HTR-8/SVneo (cell line): ENCODE results near the gene GLIPR1.
A peak's percentile ranks its signal among the peaks of the same experiment; 100 is the strongest.
"Not testable (repeated sequence)": the region's sequence is repeated elsewhere in the genome, so short reads cannot be mapped to it uniquely, and the experiment has no call there.

Experiments
- DNase-seq: peaks from one replicate; pipeline ENCODE4 v3.0.0; 2011; ENCODE audit warnings: low spot score, mixed read lengths; ENCODE audit not compliant: insufficient read length
- FAIRE-seq: peaks from 2 replicates; lab custom pipeline; 2011; peaks lifted over from hg19 to GRCh38; lab: Jason Lieb, UNC

GLIPR1 gene

DNA sequence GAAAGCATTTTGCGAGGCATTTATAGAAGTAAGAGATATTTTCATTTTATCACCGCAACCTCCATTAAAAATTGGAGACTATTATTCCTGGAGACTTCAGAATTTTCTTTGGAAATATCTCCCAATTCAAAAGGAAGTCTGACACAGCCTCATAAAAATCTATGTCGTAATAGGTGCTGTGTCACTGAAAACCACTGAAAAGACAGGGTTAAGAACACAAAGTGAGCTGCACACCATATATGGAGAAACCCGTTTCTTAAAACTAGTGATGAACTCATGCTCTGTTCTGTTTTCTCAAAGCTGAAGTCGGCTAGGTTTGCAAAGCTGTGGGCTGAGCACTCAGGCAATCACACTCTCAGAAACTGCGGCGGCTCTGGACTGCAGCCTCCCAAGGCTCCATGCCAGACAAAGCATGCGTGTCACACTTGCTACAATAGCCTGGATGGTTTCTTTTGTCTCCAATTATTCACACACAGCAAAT lies at the start of gene GLIPR1:
Gene GLIPR1, plus strand, starts transcription at position 287 of the 481 bp plus-strand sequence. Its CDS starts 126 bp downstream, at position 413.
- FAIRE-seq (peak; percentile 72), DNase-seq (peak; percentile 63)

DNA sequence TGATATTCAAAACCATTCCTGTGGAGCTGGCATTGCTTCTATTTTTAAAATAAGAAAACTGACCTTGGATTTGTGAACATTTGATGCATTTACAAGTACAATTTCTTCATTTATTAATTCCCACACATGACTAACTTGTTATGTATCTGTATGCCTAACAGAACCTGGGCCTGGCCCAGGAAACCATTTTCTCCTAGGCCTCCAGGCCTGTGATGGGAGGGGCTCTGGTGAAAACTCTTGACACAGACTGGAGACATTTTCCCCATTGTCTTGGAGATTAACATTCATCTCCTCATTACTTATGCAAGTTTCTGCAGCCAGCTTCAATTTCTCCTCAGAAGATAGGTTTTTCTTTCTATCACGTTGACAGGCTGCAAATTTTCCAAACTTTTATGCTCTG lies 47.6 kb upstream of the GLIPR1 start:
- DNase-seq (no peak), FAIRE-seq (no peak)

DNA sequence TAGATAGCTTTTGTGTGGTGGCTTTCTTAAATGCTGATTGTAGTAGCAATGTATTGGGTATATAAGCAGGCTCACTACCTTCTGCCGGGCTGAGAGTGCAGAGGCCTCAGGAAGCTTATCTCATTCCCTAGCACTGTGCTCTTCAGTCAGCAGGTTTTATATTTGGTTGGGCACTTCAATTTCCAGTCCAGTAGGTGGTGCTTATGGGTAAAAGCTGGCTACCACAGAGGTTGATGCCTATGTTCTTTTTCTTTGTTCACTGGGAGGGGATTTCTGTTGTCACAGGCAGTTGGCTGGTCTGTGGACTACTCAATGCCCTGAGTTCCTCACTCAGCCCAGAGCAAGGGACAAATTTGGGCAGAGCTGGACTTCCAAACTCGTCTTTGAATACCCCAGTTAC lies 43.0 kb upstream of the GLIPR1 start:
- DNase-seq, result no peak
- FAIRE-seq, result no peak

- no peak for DNase-seq
- no peak for FAIRE-seq
Measured at GRCh38 chr12:75438059-75438754, 42.3 kb upstream of the GLIPR1 start.

- DNase-seq, result no peak
- no peak for FAIRE-seq
Measured at GRCh38 chr12:75439048-75439447, 41.5 kb upstream of the GLIPR1 start.

DNA sequence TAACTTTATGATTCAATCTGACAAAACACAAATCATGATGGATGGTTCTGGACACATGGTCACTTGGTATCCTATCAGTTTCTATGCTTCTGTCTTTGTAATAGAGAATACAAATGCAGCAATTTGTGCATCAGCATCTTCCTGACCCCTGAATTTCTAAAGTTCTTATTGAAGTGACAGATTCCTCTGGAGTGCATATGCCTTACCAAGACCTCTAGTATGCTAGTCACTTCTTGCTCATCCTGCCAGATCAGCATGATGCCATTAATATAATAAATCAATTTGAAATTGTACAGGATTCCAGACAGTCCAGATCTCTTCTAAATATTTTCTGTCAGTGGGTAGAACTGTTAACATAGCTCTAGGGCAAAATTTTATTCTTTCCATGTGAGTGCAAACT lies 40.6 kb upstream of the GLIPR1 start:
- no peak for FAIRE-seq
- no peak for DNase-seq

DNA sequence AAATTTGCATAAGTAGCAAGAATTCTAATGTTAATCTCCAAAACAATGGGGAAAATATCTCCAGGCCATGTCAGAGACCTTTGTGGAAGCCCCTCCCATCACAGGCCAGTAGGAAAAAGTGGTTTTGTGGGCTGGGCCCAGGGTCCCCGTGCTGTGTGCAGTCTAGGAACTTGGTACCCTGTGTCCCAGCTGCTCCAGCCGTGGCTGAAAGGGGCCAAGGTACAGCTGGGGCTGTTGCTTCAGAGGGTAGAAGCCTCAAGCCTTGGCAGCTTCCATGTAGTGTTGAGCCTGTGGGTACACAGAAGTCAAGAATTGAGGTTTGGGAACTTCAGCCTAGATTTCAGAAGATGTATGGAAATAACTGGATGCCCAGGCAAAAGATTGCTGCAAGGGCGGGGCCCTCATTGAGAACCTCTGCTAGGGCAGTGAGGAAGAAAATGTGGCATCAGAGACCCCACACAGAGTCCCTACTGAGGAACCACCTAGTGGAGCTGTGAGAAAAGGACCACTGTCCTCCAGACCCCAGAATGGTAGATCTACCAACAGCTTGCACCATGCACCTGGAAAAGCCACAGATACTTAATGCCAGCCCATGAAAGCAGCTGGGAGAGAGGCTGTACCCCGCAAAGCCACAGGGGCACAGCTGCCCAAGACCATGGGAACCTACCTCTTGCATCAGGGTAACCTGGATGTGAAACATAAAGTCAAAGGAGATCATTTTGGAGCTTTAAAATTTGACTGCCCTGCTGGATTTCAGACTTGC lies 38.7 kb upstream of the GLIPR1 start:
- DNase-seq, FAIRE-seq: not testable (repeated sequence)

- DNase-seq, FAIRE-seq: not testable (repeated sequence)
Measured at GRCh38 chr12:75442454-75442853, 38.1 kb upstream of the GLIPR1 start.

- FAIRE-seq, result no peak
- DNase-seq, result no peak
Measured at GRCh38 chr12:75443709-75444108, 36.8 kb upstream of the GLIPR1 start.

GRCh38 chr12:75444429-75445136 lies 36.0 kb upstream of the GLIPR1 start:
- FAIRE-seq (no peak), DNase-seq (no peak)

DNA sequence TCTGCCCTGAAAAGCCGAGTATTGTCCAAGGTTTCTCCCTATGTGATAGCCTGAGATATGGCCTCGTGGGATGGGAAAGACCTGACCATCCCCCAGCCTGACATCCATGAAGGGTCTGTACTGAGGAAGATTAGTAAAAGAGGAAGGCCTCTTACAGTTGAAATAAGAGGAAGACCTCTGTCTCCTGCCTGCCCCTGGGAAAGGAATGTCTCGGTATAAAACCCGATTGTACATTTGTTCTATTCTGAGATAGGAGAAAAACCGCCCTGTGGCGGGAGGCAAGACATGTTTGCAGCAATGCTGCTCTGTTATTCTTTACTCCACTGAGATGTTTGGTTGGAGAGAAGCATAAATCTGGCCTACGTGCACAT lies 35.4 kb upstream of the GLIPR1 start:
- not testable (repeated sequence) for FAIRE-seq, DNase-seq

- FAIRE-seq (no peak), DNase-seq (no peak)
Measured at GRCh38 chr12:75446857-75447256, 33.7 kb upstream of the GLIPR1 start.

GRCh38 chr12:75447691-75448393 lies 32.7 kb upstream of the GLIPR1 start:
- FAIRE-seq (no peak), DNase-seq (no peak)

DNA sequence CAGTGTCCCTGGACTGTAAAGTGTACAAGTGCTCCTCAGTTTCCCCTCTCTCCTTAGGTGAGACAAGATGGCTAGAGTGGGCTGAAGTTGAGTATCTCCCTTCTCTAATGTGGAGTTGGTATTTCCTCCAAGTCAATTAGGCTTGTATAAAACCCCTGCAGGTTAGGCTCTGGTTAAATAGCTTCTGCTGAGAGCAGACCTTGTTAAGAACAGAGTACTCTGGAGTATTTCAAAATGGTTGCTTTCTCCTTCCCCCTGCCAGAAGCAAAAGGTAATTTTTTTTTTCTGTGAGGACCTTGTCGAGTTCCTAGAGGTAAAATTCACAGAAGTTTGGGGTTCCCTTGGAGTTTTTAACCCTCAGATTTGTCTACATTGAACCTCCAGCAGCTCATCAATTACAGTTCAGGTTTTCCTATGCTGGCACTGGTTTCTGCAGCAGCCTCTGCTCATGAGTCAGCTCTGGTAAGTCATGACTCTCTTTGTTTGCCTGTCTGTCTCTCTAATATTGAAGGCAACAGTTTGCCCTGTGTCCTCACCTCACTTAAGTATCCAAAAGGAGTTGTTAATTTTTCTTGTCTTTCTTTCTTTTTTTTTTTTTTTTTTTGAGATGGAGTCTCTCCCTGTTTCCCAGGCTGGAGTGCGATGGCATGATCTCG lies 27.8 kb upstream of the GLIPR1 start:
- DNase-seq (no peak), FAIRE-seq (no peak)

DNA sequence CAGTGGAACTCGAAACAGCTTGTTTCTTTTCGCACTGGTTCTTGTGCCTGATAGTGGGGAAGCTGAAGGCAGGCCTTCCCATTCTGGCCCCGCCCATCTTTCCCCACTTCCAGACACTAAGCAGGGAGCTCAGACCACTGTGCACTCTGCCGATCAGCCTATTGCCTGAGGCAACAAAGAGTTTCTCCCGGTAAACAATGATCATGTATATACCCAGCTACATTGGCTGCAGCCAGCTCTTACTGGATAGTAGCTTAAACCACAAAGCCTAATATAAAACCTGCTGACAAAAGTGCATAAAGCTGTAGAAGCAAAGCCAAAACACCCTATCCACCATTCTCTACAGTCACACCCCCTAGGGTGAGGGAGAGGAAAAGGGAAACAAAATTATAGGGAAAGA lies 24.7 kb upstream of the GLIPR1 start:
- DNase-seq, result no peak
- FAIRE-seq, result no peak

GRCh38 chr12:75457191-75457590 lies 23.4 kb upstream of the GLIPR1 start:
- FAIRE-seq, result no peak

GRCh38 chr12:75457866-75458265 lies 22.7 kb upstream of the GLIPR1 start:
- not testable (repeated sequence) for FAIRE-seq, DNase-seq

More at GRCh38 chr12:75457191-75457590, 23.4 kb upstream of the GLIPR1 start:
- DNase-seq, result no peak

- DNase-seq (no peak), FAIRE-seq (peak; percentile 65)
Measured at GRCh38 chr12:75459755-75460154, 20.8 kb upstream of the GLIPR1 start.

DNA sequence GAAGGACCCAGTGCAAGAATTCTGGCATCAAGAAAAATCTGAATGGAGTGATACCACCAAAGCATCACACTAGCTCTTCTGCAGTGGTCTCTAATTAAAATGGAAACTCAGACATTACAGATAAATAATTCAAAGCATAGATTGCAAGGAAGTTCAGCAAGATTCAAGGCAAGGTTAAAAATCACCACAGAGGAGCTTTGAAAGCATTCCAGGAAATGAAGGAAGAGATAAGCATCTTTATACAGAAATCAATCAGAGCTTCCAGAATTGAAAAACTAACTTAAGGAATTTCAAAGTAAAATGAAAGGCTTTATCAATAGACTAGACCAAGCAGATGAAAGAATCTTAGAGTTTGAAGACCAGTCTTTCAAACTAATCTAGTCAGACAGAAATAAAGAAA lies 20.4 kb upstream of the GLIPR1 start:
- FAIRE-seq, result no peak
- DNase-seq, result no peak
